Type B pancreatic cell (in vitro differentiated cells): ENCODE results near the gene GRWD1. TPM values are rescaled to one million over a fixed set of nuclear protein-coding genes. Genes with fewer than 3 reads are reported as not detected.

Source experiments
- DNase-seq: peaks from one replicate; pipeline ENCODE4 v3.0.0; 2021; ENCODE audit warnings: mixed read lengths; ENCODE audit not compliant: unreplicated experiment; ENCODE audit errors: extremely low spot score
- H3K27ac Mint-ChIP-seq: 2 replicates; pipeline ENCODE4 v1.8.0; 2021; ENCODE audit warnings: mild to moderate bottlenecking, mixed read lengths
- H3K27me3 Mint-ChIP-seq: 2 replicates; pipeline ENCODE4 v1.8.0; 2021; ENCODE audit warnings: mixed read lengths
- H3K36me3 Mint-ChIP-seq: 2 replicates; pipeline ENCODE4 v1.8.0; 2021; ENCODE audit warnings: mixed read lengths
- H3K4me1 Mint-ChIP-seq: one replicate; pipeline ENCODE4 v1.8.0; 2021; ENCODE audit warnings: mixed read lengths; ENCODE audit not compliant: unreplicated experiment
- H3K4me3 Mint-ChIP-seq: 2 replicates; pipeline ENCODE4 v1.8.0; 2021; ENCODE audit warnings: mild to moderate bottlenecking, mixed read lengths
- H3K9me3 Mint-ChIP-seq: 2 replicates; pipeline ENCODE4 v1.8.0; 2021; ENCODE audit warnings: mixed read lengths
- total RNA-seq: library from RNA; stranded (reverse); gene quantifications from 2 replicates; pipeline ENCODE4 v1.2.1, GENCODE V29; 2021; ENCODE audit warnings: low replicate concordance
- TF ChIP-seq, protein P1 (sequence below): fragments of 200-600 bp; sonication (generic); conservative IDR thresholded peaks from 2 replicates; pipeline ENCODE4 v1.5.0; 2021; ENCODE audit warnings: antibody characterized with exemption, mild to moderate bottlenecking

The GRWD1 gene
- total RNA-seq, 1 donor from 2014 or later: 44.0 TPM

DNA sequence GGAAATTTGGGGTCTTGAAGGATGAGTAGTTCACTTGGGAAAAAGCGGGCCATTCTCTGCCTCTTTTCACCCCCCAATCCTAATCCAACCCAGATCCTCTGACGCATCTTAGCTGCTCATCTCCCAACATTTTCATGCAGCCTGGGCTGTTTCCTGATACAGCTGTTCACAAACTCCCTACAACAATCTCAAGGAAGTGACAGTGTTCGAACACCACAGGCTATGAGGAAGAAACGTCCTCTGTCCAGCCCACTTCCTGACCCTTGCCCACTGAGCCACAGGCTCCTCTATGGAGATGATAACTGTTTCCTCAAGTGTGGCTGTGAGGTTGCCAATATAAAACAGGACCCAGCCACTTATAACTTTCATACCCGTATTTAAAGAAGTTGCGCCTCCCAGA, 49.6 kb downstream of the GRWD1 start:
- peak overlapping the region; percentile 87 for H3K4me3 Mint-ChIP-seq
- peaks cover 32% of the 10 kb centered on the region for H3K4me1 Mint-ChIP-seq
- DNase-seq: no peak
- peak overlapping the region; percentile 90 for H3K27ac Mint-ChIP-seq
- H3K36me3 Mint-ChIP-seq: no peaks in the 10 kb centered on the region
- peaks cover 6% of the 10 kb centered on the region for H3K9me3 Mint-ChIP-seq
- TF ChIP-seq, protein P1, sequence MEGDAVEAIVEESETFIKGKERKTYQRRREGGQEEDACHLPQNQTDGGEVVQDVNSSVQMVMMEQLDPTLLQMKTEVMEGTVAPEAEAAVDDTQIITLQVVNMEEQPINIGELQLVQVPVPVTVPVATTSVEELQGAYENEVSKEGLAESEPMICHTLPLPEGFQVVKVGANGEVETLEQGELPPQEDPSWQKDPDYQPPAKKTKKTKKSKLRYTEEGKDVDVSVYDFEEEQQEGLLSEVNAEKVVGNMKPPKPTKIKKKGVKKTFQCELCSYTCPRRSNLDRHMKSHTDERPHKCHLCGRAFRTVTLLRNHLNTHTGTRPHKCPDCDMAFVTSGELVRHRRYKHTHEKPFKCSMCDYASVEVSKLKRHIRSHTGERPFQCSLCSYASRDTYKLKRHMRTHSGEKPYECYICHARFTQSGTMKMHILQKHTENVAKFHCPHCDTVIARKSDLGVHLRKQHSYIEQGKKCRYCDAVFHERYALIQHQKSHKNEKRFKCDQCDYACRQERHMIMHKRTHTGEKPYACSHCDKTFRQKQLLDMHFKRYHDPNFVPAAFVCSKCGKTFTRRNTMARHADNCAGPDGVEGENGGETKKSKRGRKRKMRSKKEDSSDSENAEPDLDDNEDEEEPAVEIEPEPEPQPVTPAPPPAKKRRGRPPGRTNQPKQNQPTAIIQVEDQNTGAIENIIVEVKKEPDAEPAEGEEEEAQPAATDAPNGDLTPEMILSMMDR: no peak
- H3K27me3 Mint-ChIP-seq: peaks cover 26% of the 10 kb centered on the region

- no peak for DNase-seq
- TF ChIP-seq, protein P1: no peak
- Mint-ChIP-seq H3K9me3 (peaks cover 6% of the 10 kb centered on the region), H3K27ac (peak overlapping the region; percentile 53), H3K27me3 (peaks cover 14% of the 10 kb centered on the region), H3K4me1 (peaks cover 25% of the 10 kb centered on the region), H3K36me3 (no peaks in the 10 kb centered on the region), H3K4me3 (peak overlapping the region; percentile 31)
Measured at GRCh38 chr19:48496959-48497727, 51.4 kb downstream of the GRWD1 start.

DNA sequence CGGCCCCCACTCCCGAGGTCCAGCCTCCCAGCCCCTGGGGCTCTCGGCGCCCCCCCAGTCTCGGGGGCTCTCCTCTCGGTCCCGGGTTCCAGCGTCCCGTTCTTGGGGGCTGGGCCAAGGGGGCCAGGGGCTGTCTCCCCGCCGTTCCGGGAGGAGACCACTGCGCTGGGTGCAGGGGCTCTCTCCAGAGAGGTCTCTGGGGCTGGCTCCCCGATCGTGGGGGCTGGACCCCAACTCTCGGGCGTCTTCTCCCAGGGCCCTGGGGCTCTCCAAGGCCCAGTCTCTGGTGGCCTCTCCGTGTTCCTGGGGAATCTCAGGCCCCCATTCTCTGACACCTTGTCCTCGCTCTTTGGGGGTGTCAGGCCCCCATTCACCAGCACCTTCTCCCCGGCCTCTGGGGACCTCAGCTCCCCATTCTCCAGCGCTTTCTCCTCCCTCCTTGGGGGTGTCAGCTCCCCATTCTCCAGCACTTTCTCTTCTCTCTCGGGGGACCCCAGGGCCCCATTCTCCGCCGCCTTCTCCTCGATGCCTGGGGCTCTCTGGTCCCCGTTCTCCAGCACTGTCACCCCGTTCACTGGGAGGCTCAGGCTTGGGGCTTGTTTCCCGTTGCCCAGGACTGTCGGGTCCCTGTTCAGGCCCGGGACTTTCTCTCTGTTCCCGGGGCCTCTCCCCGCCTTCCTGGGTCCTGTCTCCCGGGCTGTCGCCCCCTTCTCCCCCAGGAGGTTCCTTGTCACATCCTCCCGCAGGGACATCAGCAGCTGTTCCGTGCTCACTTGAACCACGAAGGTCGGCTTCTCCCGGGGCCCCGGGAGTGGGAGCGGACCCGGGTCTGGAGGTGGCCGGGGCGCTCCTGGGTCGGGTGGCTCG, 52.2 kb downstream of the GRWD1 start:
- H3K9me3 Mint-ChIP-seq: no peaks in the 10 kb centered on the region
- peaks cover 5% of the 10 kb centered on the region for H3K27me3 Mint-ChIP-seq
- DNase-seq: no peak
- no peak overlapping the region for H3K27ac Mint-ChIP-seq
- TF ChIP-seq, protein P1: no peak
- H3K4me3 Mint-ChIP-seq: no peak overlapping the region
- H3K4me1 Mint-ChIP-seq: peaks cover 18% of the 10 kb centered on the region
- H3K36me3 Mint-ChIP-seq: no peaks in the 10 kb centered on the region

DNA sequence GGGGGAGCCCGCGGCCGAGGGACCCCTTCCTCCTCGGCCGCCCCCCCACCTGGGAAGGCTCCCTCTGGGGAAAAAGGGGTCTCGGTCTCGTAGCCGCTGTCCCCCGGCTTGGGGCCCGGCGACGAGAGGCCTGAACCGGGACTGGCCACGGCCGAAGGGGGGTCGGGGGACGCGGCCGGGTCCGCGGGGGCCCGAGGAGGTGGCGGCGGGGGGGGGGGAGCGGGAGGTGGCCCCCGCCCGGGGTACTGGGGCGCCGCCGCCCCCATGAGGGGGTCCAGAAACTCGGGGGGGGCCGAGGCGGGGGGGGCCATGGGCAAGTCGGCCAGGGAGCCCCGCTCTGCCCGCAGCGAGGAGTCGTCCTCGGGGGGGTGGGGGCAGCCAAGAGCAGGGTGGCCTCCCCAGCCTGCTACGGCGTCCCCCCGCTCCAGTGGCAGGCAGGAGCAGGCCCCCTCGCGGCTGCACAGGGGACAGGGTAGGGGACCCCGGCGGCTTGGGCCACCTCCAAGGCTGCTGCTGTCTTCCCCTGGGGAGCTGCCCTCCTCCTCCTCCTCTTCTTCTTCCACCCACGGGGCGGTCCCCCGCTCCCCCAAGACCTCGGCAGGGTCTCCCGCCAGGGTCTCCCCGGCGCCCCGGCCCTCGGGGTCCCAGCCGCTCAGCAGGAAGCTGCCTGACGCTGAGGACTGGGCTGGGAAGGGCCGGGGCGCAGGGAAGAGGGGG, 53.0 kb downstream of the GRWD1 start:
- TF ChIP-seq, protein P1: no peak
- Mint-ChIP-seq H3K4me3 (no peak overlapping the region), H3K9me3 (no peaks in the 10 kb centered on the region)

GRCh38 chr19:48499316-48500090, 53.7 kb downstream of the GRWD1 start:
- no peak for DNase-seq
- Mint-ChIP-seq H3K4me3 (peak overlapping the region; percentile 34), H3K36me3 (no peaks in the 10 kb centered on the region), H3K27me3 (peaks cover 3% of the 10 kb centered on the region), H3K4me1 (peaks cover 15% of the 10 kb centered on the region), H3K9me3 (no peaks in the 10 kb centered on the region), H3K27ac (no peak overlapping the region)
- TF ChIP-seq, protein P1: no peak

More for the DNA sequence above, 53.0 kb downstream of the GRWD1 start:
- Mint-ChIP-seq H3K36me3 (no peaks in the 10 kb centered on the region), H3K27me3 (peaks cover 5% of the 10 kb centered on the region), H3K27ac (no peak overlapping the region), H3K4me1 (peaks cover 18% of the 10 kb centered on the region)
- DNase-seq: no peak
